Trophoblast cell (in vitro differentiated cells and primary cell): ENCODE results near the gene PDE4D.

Source experiments
- DNase-seq, 2 donors: peaks; one replicate each; pipeline ENCODE4 v3.0.0-alpha.2; 2016
- H2AFZ ChIP-seq: 2 replicates; pipeline ENCODE4 v1.6.1; 2013; ENCODE audit warnings: low read length, moderate library complexity, mild to moderate bottlenecking; ENCODE audit not compliant: insufficient read depth, poor library complexity
- H2AK5ac ChIP-seq: 2 replicates; pipeline ENCODE4 v1.6.1; 2013; ENCODE audit warnings: mild to moderate bottlenecking, low read length
- H2BK120ac ChIP-seq: 2 replicates; pipeline ENCODE4 v1.6.1; 2013; ENCODE audit warnings: low read length, mild to moderate bottlenecking, moderate library complexity; ENCODE audit not compliant: insufficient read depth, poor library complexity
- H2BK12ac ChIP-seq: 2 replicates; pipeline ENCODE4 v1.6.1; 2013; ENCODE audit warnings: mild to moderate bottlenecking, low read length, moderate library complexity
- H2BK5ac ChIP-seq: 2 replicates; pipeline ENCODE4 v1.6.1; 2013; ENCODE audit warnings: low read length, low read depth, moderate library complexity, mild to moderate bottlenecking; ENCODE audit not compliant: poor library complexity
- H3K14ac ChIP-seq: 2 replicates; pipeline ENCODE4 v1.6.1; 2013; ENCODE audit warnings: mild to moderate bottlenecking, low read length
- H3K18ac ChIP-seq: 2 replicates; pipeline ENCODE4 v1.6.1; 2013; ENCODE audit warnings: mild to moderate bottlenecking, low read length
- H3K23ac ChIP-seq: 2 replicates; pipeline ENCODE4 v1.6.1; 2013; ENCODE audit warnings: low read length
- H3K27ac ChIP-seq: 2 replicates; pipeline ENCODE4 v1.5.1; 2013; ENCODE audit warnings: low read depth, mild to moderate bottlenecking, inconsistent platforms, low read length, moderate library complexity
- H3K27me3 ChIP-seq: 2 replicates; pipeline ENCODE4 v1.6.1; 2013; ENCODE audit warnings: inconsistent platforms, mild to moderate bottlenecking, low read length, moderate library complexity; ENCODE audit not compliant: insufficient read depth
- H3K36me3 ChIP-seq, 2 experiments: 1 replicate in 1 of 2; 2 replicates in 1 of 2; pipeline ENCODE4 v1.6.1; 2013; ENCODE audit warnings: low read length in 2 of 2, mild to moderate bottlenecking in 2 of 2, moderate library complexity in 1 of 2; ENCODE audit not compliant: insufficient read depth in 2 of 2, control insufficient read depth in 1 of 2
- H3K4ac ChIP-seq: 2 replicates; pipeline ENCODE4 v1.6.1; 2013; ENCODE audit warnings: low read depth, mild to moderate bottlenecking, low read length, moderate library complexity
- H3K4me1 ChIP-seq, 2 experiments: 1 replicate in 1 of 2; 2 replicates in 1 of 2; pipeline ENCODE4 v1.6.1; 2013; ENCODE audit warnings: low read length in 2 of 2, mild to moderate bottlenecking in 2 of 2, moderate library complexity in 1 of 2; ENCODE audit not compliant: insufficient read depth in 2 of 2, control insufficient read depth in 1 of 2
- H3K4me2 ChIP-seq: 2 replicates; pipeline ENCODE4 v1.6.1; 2013; ENCODE audit warnings: inconsistent platforms, mild to moderate bottlenecking, low read length, moderate library complexity
- H3K4me3 ChIP-seq: 2 replicates; pipeline ENCODE4 v1.5.1; 2013; ENCODE audit warnings: mild to moderate bottlenecking, low read depth, low read length, inconsistent platforms
- H3K79me1 ChIP-seq: one replicate; pipeline ENCODE4 v1.6.1; 2013; ENCODE audit warnings: low read length
- H3K79me2 ChIP-seq: 2 replicates; pipeline ENCODE4 v1.6.1; 2013; ENCODE audit warnings: low read length, mild to moderate bottlenecking; ENCODE audit not compliant: control insufficient read depth, insufficient read depth, poor library complexity
- H3K9ac ChIP-seq: 2 replicates; pipeline ENCODE4 v1.6.1; 2013; ENCODE audit warnings: mild to moderate bottlenecking, low read length
- H3K9me3 ChIP-seq: 2 replicates; pipeline ENCODE4 v1.6.1; 2013; ENCODE audit warnings: low read depth, mild to moderate bottlenecking, control low read depth, inconsistent platforms, low read length; ENCODE audit not compliant: insufficient read depth
- H4K12ac ChIP-seq: 2 replicates; pipeline ENCODE4 v1.6.1; 2013; ENCODE audit warnings: low read depth, mild to moderate bottlenecking, low read length, moderate library complexity
- H4K8ac ChIP-seq: 2 replicates; pipeline ENCODE4 v1.6.1; 2013; ENCODE audit warnings: low read depth, mild to moderate bottlenecking, low read length, moderate library complexity
- H4K91ac ChIP-seq: one replicate; pipeline ENCODE4 v1.6.1; 2013; ENCODE audit warnings: low read depth, mild to moderate bottlenecking, low read length, moderate library complexity
- WGBS: extraction: QIAGEN DNeasy Blood & Tissue Kit; methylation state at CpG from one replicate; pipeline ENCODE4 v1.1.7; 2013; ENCODE audit warnings: missing lambda C conversion rate; ENCODE audit not compliant: insufficient read length, insufficient coverage; ENCODE audit errors: extremely low coverage; 5-methylcytosine and 5-hydroxymethylcytosine counted together

PDE4D gene

GRCh38 chr5:59709846-59710245 is 183.7 kb downstream of the PDE4D start:
- Histone ChIP-seq H3K14ac (no peak overlapping the region), H3K9me3 (peaks cover 9% of the 10 kb centered on the region), H2AK5ac (no peak overlapping the region), H3K27ac (no peak overlapping the region), H3K79me2 (no peaks in the 10 kb centered on the region), H2BK5ac (no peak overlapping the region), H2BK120ac (no peak overlapping the region), H3K4ac (no peak overlapping the region), H4K12ac (no peak overlapping the region), H3K27me3 (no peaks in the 10 kb centered on the region), H2AFZ (no peak overlapping the region), H3K4me3 (no peak overlapping the region), H3K36me3 (peaks cover 3 to 5% of the 10 kb centered on the region in 2 experiments), H3K23ac (no peak overlapping the region), H3K9ac (no peak overlapping the region), H3K4me2 (no peak overlapping the region), H3K18ac (no peak overlapping the region), H3K79me1 (no peaks in the 10 kb centered on the region), H4K8ac (no peak overlapping the region), H4K91ac (no peak overlapping the region), H2BK12ac (no peak overlapping the region), H3K4me1 (peaks cover 0 to 3% of the 10 kb centered on the region in 2 experiments)
- no peak for DNase-seq
- WGBS = no CpG with 5 or more reads among the region's 2 CpGs

GRCh38 chr5:59709346-59709821 is 184.1 kb downstream of the PDE4D start:
- Histone ChIP-seq H3K79me2 (no peaks in the 10 kb centered on the region), H2AK5ac (no peak overlapping the region), H4K12ac (no peak overlapping the region), H2BK5ac (no peak overlapping the region), H2AFZ (no peak overlapping the region), H3K4me2 (no peak overlapping the region), H3K36me3 (peaks cover 3 to 5% of the 10 kb centered on the region in 2 experiments), H3K4me3 (no peak overlapping the region), H3K4me1 (peaks cover 0 to 3% of the 10 kb centered on the region in 2 experiments), H3K9me3 (peaks cover 9% of the 10 kb centered on the region), H2BK120ac (no peak overlapping the region), H3K4ac (no peak overlapping the region), H3K14ac (no peak overlapping the region), H3K9ac (no peak overlapping the region), H3K18ac (no peak overlapping the region), H2BK12ac (no peak overlapping the region), H4K91ac (no peak overlapping the region), H3K79me1 (no peaks in the 10 kb centered on the region), H3K27me3 (no peaks in the 10 kb centered on the region), H3K27ac (no peak overlapping the region), H3K23ac (no peak overlapping the region), H4K8ac (no peak overlapping the region)
- no peak for DNase-seq
- WGBS = no CpG with 5 or more reads among the region's 4 CpGs

- no peaks in the 10 kb centered on the region for H3K79me1 ChIP-seq
- no peaks in the 10 kb centered on the region for H3K36me3 ChIP-seq
- no peaks in the 10 kb centered on the region for H3K9me3 ChIP-seq
- H3K14ac ChIP-seq = no peak overlapping the region
- H3K4me1 ChIP-seq = peaks cover 0 to 3% of the 10 kb centered on the region in 2 experiments
- H2AK5ac ChIP-seq = no peak overlapping the region
- H4K12ac ChIP-seq = no peak overlapping the region
- H3K9ac ChIP-seq = no peak overlapping the region
- no peak overlapping the region for H3K27ac ChIP-seq
- no peak overlapping the region for H4K8ac ChIP-seq
- no peak overlapping the region for H2AFZ ChIP-seq
- H3K4ac ChIP-seq = no peak overlapping the region
- H3K23ac ChIP-seq = no peak overlapping the region
- no peak overlapping the region for H4K91ac ChIP-seq
- no peak overlapping the region for H3K4me2 ChIP-seq
- no peak for DNase-seq
- H2BK120ac ChIP-seq = no peak overlapping the region
- H3K18ac ChIP-seq = no peak overlapping the region
- no CpG with 5 or more reads among the region's 1 CpG for WGBS
- H3K79me2 ChIP-seq = no peaks in the 10 kb centered on the region
- no peak overlapping the region for H2BK5ac ChIP-seq
- H3K27me3 ChIP-seq = no peaks in the 10 kb centered on the region
- no peak overlapping the region for H3K4me3 ChIP-seq
- H2BK12ac ChIP-seq = no peak overlapping the region
These were observed 188.6 kb downstream of the PDE4D start for GRCh38 chr5:59704936-59705335.

- Histone ChIP-seq H3K14ac (no peak overlapping the region), H2AFZ (no peak overlapping the region), H2AK5ac (no peak overlapping the region), H3K79me2 (no peaks in the 10 kb centered on the region), H3K27ac (no peak overlapping the region), H3K9ac (no peak overlapping the region), H2BK12ac (no peak overlapping the region), H3K18ac (no peak overlapping the region), H2BK120ac (no peak overlapping the region), H4K12ac (no peak overlapping the region), H4K91ac (no peak overlapping the region), H3K4me2 (no peak overlapping the region), H3K4ac (no peak overlapping the region), H3K4me1 (no peaks in the 10 kb centered on the region), H3K27me3 (no peaks in the 10 kb centered on the region), H3K79me1 (no peaks in the 10 kb centered on the region), H3K9me3 (no peaks in the 10 kb centered on the region), H3K36me3 (no peaks in the 10 kb centered on the region), H3K4me3 (no peak overlapping the region), H2BK5ac (no peak overlapping the region), H4K8ac (no peak overlapping the region), H3K23ac (no peak overlapping the region)
- no peak for DNase-seq
- no CpG with 5 or more reads among the region's 2 CpGs for WGBS
These were observed 189.7 kb downstream of the PDE4D start for GRCh38 chr5:59703789-59704188.
